Endothelial cell (in vitro differentiated cells): ENCODE results near the gene MAML2. TPM values are rescaled to one million over a fixed set of nuclear protein-coding genes. Genes with fewer than 3 reads are reported as not detected.

Source experiments
- DNase-seq: peaks from one replicate; pipeline ENCODE4 v3.0.0; 2021; ENCODE audit warnings: low spot score
- H3K27ac Mint-ChIP-seq: one replicate; pipeline ENCODE4 v1.8.0; 2021; ENCODE audit warnings: mixed read lengths, inconsistent platforms; ENCODE audit not compliant: unreplicated experiment
- H3K27me3 Mint-ChIP-seq: one replicate; pipeline ENCODE4 v1.8.0; 2021; ENCODE audit warnings: mild to moderate bottlenecking, moderate library complexity, mixed read lengths, inconsistent platforms; ENCODE audit not compliant: unreplicated experiment
- H3K36me3 Mint-ChIP-seq: one replicate; pipeline ENCODE4 v1.8.0; 2021; ENCODE audit warnings: mild to moderate bottlenecking, low read depth, mixed read lengths, inconsistent platforms; ENCODE audit not compliant: unreplicated experiment
- H3K4me1 Mint-ChIP-seq: one replicate; pipeline ENCODE4 v1.8.0; 2021; ENCODE audit warnings: mild to moderate bottlenecking, mixed read lengths, inconsistent platforms; ENCODE audit not compliant: unreplicated experiment
- H3K4me3 Mint-ChIP-seq: one replicate; pipeline ENCODE4 v1.8.0; 2021; ENCODE audit warnings: mild to moderate bottlenecking, mixed read lengths, inconsistent platforms; ENCODE audit not compliant: unreplicated experiment
- H3K9me3 Mint-ChIP-seq: one replicate; pipeline ENCODE4 v1.8.0; 2021; ENCODE audit warnings: mixed read lengths, inconsistent platforms; ENCODE audit not compliant: unreplicated experiment
- total RNA-seq: library from RNA; stranded (reverse); fragmentation: NEBNext Ultra II Directional; extraction: Animal tissue kit (Norgen Biotek cat#: 25700); gene quantifications from one replicate; pipeline ENCODE4 v1.2.1, GENCODE V29; 2021; ENCODE audit not compliant: unreplicated experiment
- TF ChIP-seq, protein P1 (sequence below): fragments of 200-600 bp; sonication (generic); IDR thresholded peaks from one replicate; pipeline ENCODE4 v1.5.0; 2021; ENCODE audit warnings: antibody characterized with exemption; ENCODE audit not compliant: unreplicated experiment

Gene MAML2
- total RNA-seq, 1 donor from 2014 or later, result 6.2 TPM

DNA sequence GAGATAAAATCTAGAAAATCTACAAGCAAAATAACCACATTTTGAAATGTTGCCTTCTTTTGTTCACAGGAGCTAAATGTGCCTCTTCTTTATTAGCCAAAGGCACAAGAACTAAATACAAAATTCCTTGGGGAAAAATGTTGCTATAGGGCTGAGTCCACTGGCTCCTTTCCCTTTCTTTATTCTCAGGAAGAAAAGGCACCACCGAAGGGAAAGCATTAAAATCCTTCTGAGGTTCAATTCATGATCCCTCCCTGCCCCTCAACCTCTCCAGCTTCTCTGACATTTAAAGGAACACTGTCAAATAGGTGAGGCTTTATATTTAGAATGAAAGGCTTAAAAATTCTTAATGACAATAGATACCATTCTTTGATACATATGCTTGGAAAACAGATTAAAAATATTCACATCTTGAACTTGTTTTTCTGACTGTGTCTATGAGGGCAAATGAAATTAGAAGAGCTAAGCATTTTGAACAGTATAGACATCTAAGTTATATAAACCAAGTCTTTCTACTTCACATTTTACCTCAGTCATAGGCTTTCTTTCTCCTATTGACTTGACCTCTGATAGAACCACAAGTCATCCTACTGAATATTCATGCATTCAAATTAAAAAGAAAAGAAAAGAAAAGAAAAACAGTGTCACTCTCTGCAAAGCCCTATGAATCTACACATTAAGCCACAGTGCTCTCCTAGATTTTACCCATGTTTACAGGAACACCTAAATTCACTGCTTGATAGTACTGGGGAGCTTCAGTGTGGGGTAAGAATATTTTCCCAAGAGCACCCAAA is 148.2 kb downstream of the MAML2 start:
- TF ChIP-seq, protein P1, sequence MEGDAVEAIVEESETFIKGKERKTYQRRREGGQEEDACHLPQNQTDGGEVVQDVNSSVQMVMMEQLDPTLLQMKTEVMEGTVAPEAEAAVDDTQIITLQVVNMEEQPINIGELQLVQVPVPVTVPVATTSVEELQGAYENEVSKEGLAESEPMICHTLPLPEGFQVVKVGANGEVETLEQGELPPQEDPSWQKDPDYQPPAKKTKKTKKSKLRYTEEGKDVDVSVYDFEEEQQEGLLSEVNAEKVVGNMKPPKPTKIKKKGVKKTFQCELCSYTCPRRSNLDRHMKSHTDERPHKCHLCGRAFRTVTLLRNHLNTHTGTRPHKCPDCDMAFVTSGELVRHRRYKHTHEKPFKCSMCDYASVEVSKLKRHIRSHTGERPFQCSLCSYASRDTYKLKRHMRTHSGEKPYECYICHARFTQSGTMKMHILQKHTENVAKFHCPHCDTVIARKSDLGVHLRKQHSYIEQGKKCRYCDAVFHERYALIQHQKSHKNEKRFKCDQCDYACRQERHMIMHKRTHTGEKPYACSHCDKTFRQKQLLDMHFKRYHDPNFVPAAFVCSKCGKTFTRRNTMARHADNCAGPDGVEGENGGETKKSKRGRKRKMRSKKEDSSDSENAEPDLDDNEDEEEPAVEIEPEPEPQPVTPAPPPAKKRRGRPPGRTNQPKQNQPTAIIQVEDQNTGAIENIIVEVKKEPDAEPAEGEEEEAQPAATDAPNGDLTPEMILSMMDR, result no peak
- DNase-seq, result no peak

DNA sequence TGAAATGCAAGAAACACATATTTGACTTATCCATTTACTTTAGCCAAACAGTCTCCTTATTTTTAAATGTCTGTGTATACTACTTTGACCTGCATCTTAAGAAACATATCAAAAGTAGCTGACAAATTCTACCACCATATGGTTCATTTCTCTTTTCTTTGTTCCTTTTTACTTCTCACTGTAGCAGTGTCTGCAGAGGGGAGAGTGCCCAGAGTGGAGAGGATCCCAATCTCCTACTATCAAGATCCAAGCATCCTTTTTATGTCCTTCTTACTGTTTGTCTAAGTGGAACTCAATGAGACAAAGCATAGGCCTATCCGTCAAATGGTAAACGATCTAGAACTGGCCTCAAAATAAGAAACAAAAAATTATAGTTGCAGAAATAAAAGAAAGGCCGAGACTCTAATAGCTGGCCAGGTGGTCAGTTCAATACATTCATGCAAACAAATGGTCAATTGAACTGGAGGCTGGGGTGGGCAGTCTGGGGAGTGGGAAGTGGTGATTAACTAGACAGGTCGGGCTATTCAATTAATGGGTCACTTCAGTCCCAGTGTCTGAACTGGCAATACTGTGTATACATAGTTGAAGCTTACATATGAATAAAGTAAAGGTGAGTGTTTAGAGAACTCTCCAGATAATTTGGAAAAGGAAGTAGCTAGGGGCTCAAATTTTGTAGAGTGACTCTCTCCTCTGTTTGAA is 149.1 kb downstream of the MAML2 start:
- H3K9me3 Mint-ChIP-seq, result no peaks in the 10 kb centered on the region
- H3K36me3 Mint-ChIP-seq, result no peaks in the 10 kb centered on the region
- peaks cover 31% of the 10 kb centered on the region for H3K4me1 Mint-ChIP-seq
- no peak overlapping the region for H3K4me3 Mint-ChIP-seq
- TF ChIP-seq, protein P1, result no peak
- H3K27ac Mint-ChIP-seq, result no peak overlapping the region
- no peak for DNase-seq
- H3K27me3 Mint-ChIP-seq, result no peaks in the 10 kb centered on the region

More for the DNA sequence above, 148.2 kb downstream of the MAML2 start:
- Mint-ChIP-seq H3K36me3 (no peaks in the 10 kb centered on the region), H3K9me3 (no peaks in the 10 kb centered on the region), H3K27ac (no peak overlapping the region), H3K27me3 (no peaks in the 10 kb centered on the region), H3K4me1 (peaks cover 22% of the 10 kb centered on the region), H3K4me3 (no peak overlapping the region)

DNA sequence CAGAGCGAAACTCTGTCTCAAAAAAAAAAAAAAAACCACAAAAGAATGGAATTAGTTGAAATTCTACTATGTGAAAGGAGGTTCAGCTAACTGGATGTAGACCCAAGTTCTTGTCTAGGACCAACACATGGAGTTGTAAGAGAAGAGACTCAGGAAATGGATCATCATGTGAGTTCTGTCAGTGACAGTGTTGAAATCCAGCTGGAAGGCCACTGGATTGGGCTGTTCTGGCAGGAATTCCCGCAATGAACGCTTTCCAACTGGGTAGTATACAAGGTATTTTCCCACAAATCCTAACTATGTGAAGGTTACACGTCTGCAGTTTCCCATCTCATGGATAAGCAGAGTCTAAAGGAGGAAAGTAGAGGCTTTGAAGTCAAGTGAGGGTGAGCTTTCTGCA is 151.2 kb downstream of the MAML2 start:
- Mint-ChIP-seq H3K9me3 (no peaks in the 10 kb centered on the region), H3K4me3 (no peak overlapping the region), H3K36me3 (no peaks in the 10 kb centered on the region), H3K27me3 (no peaks in the 10 kb centered on the region), H3K4me1 (peaks cover 38% of the 10 kb centered on the region), H3K27ac (no peak overlapping the region)
- TF ChIP-seq, protein P1, result no peak
- no peak for DNase-seq

DNA sequence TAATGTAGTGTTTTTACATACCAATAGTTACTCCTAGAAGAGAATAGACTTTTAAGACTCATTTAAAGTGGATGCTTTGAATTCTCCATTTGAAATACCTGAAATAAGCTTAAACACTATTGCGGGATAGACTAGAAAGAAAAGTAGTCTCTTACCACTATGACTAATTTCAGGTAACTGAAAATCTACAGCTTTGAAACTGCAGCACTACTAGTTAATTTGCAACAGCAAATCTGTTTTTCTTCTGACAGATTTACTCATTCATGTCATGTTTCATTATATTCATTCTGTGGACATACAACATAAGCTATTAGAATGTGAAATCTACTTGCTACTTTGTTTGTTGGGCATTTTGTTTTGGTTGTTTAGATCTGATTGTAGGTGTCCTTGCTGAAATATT is 153.6 kb downstream of the MAML2 start:
- H3K4me1 Mint-ChIP-seq, result peaks cover 31% of the 10 kb centered on the region
- no peak overlapping the region for H3K27ac Mint-ChIP-seq
- no peaks in the 10 kb centered on the region for H3K36me3 Mint-ChIP-seq
- H3K27me3 Mint-ChIP-seq, result no peaks in the 10 kb centered on the region
- no peak overlapping the region for H3K4me3 Mint-ChIP-seq
- TF ChIP-seq, protein P1, result no peak
- no peak for DNase-seq
- no peaks in the 10 kb centered on the region for H3K9me3 Mint-ChIP-seq
